ENCODE measurements around the gene PNMA1. TPM values are rescaled to one million over a fixed set of nuclear protein-coding genes. Genes with fewer than 3 reads are reported as not detected.

PNMA1 gene
- total RNA-seq, 2 donors from 2014 or later = 17.1 to 18.3 TPM

- Histone ChIP-seq H3K36me3 (no peaks in the 10 kb centered on the region), H3K9me3 (no peaks in the 10 kb centered on the region), H3K4me1 (no peaks in the 10 kb centered on the region), H3K27ac (no peak overlapping the region), H3K27me3 (no peaks in the 10 kb centered on the region), H3K4me3 (no peak overlapping the region)
- DNase-seq (ENCODE audit: low spot score) = no peak
- TF ChIP-seq CTCF (IDR thresholded peaks at IDR 0.05) = no peak
Observed at GRCh38 chr14:73667854-73668253, 46.3 kb downstream of the PNMA1 start.

- H3K27ac ChIP-seq = no peak overlapping the region
- no peak for TF ChIP-seq CTCF (IDR thresholded peaks at IDR 0.05)
- DNase-seq (ENCODE audit: low spot score) = no peak
- H3K4me3 ChIP-seq = no peak overlapping the region
- no peaks in the 10 kb centered on the region for H3K9me3 ChIP-seq
- H3K4me1 ChIP-seq = no peaks in the 10 kb centered on the region
- peaks cover 7% of the 10 kb centered on the region for H3K36me3 ChIP-seq
- H3K27me3 ChIP-seq = no peaks in the 10 kb centered on the region
Observed at GRCh38 chr14:73666583-73666982, 47.6 kb downstream of the PNMA1 start.

GRCh38 chr14:73665130-73665529 is 49.1 kb downstream of the PNMA1 start:
- no peak for DNase-seq (ENCODE audit: low spot score)
- no peaks in the 10 kb centered on the region for H3K27me3 ChIP-seq
- no peak overlapping the region for H3K27ac ChIP-seq
- no peak for TF ChIP-seq CTCF (IDR thresholded peaks at IDR 0.05)
- peaks cover 7% of the 10 kb centered on the region for H3K36me3 ChIP-seq
- no peak overlapping the region for H3K4me3 ChIP-seq
- H3K9me3 ChIP-seq = no peaks in the 10 kb centered on the region
- no peaks in the 10 kb centered on the region for H3K4me1 ChIP-seq

GRCh38 chr14:73663548-73664212 is 50.5 kb downstream of the PNMA1 start:
- Histone ChIP-seq H3K36me3 (peaks cover 7% of the 10 kb centered on the region), H3K4me3 (no peak overlapping the region), H3K9me3 (no peaks in the 10 kb centered on the region), H3K4me1 (no peaks in the 10 kb centered on the region), H3K27me3 (no peaks in the 10 kb centered on the region), H3K27ac (no peak overlapping the region)
- DNase-seq (ENCODE audit: low spot score) = no peak
- TF ChIP-seq CTCF (IDR thresholded peaks at IDR 0.05) = no peak

GRCh38 chr14:73662487-73662943 is 51.7 kb downstream of the PNMA1 start:
- Histone ChIP-seq H3K9me3 (no peaks in the 10 kb centered on the region), H3K27me3 (no peaks in the 10 kb centered on the region), H3K27ac (no peak overlapping the region), H3K36me3 (peaks cover 7% of the 10 kb centered on the region), H3K4me1 (no peaks in the 10 kb centered on the region), H3K4me3 (no peak overlapping the region)
- peak in 1 of 2 donors; percentile 20 for TF ChIP-seq CTCF (IDR thresholded peaks at IDR 0.05)
- DNase-seq (ENCODE audit: low spot score) = no peak

- DNase-seq (ENCODE audit: low spot score) = no peak
- H3K4me3 ChIP-seq = no peak overlapping the region
- no peak overlapping the region for H3K27ac ChIP-seq
- no peak for TF ChIP-seq CTCF (IDR thresholded peaks at IDR 0.05)
- peaks cover 7% of the 10 kb centered on the region for H3K36me3 ChIP-seq
- no peaks in the 10 kb centered on the region for H3K27me3 ChIP-seq
- no peaks in the 10 kb centered on the region for H3K9me3 ChIP-seq
- no peaks in the 10 kb centered on the region for H3K4me1 ChIP-seq
Observed at GRCh38 chr14:73661872-73662271, 52.3 kb downstream of the PNMA1 start.
